PC-3 (cell line): ENCODE results near the gene SLC22A13.

ENCODE experiments used
- EZH2 ChIP-seq: fragments of 300-600 bp; sonication (generic); IDR thresholded peaks from one replicate; pipeline ENCODE4 v1.6.1; 2017; ENCODE audit warnings: antibody characterized with exemption, mild to moderate bottlenecking, low read length; ENCODE audit not compliant: unreplicated experiment
- TF ChIP-seq, protein P1 (sequence below): fragments of 300-600 bp; sonication (generic); conservative IDR thresholded peaks from 2 replicates; pipeline ENCODE4 v1.5.1; 2017; ENCODE audit warnings: antibody characterized with exemption, low read depth, mild to moderate bottlenecking, low read length

DNA sequence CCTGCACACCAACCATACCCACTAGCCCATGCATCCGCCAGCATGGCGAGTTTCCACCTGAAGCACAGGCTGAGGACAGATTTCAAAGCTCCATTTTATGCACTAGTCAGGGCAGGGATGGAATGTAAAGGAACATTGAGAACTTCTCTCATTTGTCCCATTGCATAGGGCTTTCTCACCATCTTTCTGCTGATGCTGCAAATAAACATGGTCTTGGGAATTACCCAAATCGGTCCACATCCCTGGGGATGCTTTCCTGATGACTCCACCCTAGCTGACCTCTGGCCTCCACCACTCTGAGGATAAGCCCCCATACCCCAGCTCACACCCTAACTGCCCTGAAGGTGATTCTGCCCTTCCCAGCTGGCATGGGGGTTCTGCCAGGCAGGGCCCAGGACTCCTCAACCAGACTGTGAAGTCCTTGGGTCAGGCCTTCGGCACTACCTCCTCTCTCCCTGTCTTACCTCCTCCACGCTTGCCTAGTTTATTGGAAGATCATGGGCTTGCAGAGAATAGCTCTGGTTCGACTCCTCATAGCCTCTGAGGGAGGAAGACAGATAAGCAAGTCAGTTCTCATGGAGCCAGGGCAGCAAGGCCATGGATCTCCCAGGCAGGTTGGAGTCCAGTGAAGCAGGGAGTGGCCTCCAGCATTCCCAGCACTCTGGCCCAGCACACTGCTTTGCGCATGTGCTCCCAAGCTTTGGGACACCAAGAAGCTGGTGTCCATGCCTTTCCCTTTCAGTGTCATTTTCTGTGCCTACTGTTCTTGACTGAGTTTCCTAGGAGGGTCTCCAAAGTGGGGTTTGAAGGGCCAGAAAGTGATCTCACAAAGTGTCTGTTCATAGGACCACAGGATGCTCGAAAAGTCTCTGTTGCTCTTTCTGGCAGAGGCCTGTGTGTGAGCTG, 53.4 kb downstream of the SLC22A13 start:
- TF ChIP-seq EZH2, result no peak
- TF ChIP-seq, protein P1, sequence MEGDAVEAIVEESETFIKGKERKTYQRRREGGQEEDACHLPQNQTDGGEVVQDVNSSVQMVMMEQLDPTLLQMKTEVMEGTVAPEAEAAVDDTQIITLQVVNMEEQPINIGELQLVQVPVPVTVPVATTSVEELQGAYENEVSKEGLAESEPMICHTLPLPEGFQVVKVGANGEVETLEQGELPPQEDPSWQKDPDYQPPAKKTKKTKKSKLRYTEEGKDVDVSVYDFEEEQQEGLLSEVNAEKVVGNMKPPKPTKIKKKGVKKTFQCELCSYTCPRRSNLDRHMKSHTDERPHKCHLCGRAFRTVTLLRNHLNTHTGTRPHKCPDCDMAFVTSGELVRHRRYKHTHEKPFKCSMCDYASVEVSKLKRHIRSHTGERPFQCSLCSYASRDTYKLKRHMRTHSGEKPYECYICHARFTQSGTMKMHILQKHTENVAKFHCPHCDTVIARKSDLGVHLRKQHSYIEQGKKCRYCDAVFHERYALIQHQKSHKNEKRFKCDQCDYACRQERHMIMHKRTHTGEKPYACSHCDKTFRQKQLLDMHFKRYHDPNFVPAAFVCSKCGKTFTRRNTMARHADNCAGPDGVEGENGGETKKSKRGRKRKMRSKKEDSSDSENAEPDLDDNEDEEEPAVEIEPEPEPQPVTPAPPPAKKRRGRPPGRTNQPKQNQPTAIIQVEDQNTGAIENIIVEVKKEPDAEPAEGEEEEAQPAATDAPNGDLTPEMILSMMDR, result no peak
